Measurements from ENCODE around the gene SYNDIG1.

GRCh38 chr20:24488800-24489175 lies 19.4 kb downstream of the SYNDIG1 start:
- TF ChIP-seq CTCF (IDR thresholded peaks at IDR 0.05) (no peak), POLR2A (IDR thresholded peaks at IDR 0.05) (no peak)

Data from body of pancreas (tissue), 4 donors.